A549 (cell line): ENCODE data around the gene CXCR1. TPM values are rescaled to one million over a fixed set of nuclear protein-coding genes. Genes with fewer than 3 reads are reported as not detected.

ENCODE experiments used
- ATAC-seq, 2 experiments: fragments of 200-7000 bp in 1 of 2; fragments of >200 bp in 1 of 2; cut with Nextera tagmentation in 1 of 2; cut with Tn5 transposase in 1 of 2; 3 replicates each; pipeline versions ENCODE4 v1.8.0 to v1.9.1; 2018 to 2020; ENCODE audit warnings: mild to moderate bottlenecking in 1 of 2, moderate library complexity in 1 of 2
- CTCF ChIA-PET: fragments of 300-600 bp; sonication (Branson Sonifier 250); formaldehyde crosslinking; extraction: SDS; loops from one replicate; lab custom pipeline; 2021; ENCODE audit warnings: antibody characterized with exemption, inconsistent platforms; lab: Yijun Ruan, JAX
- POLR2A ChIA-PET: fragments of 350-600 bp; formaldehyde crosslinking; extraction: SDS; loops from one replicate; lab custom pipeline; 2021; ENCODE audit warnings: antibody characterized with exemption, inconsistent platforms; lab: Yijun Ruan, JAX
- DNase-seq, 2 experiments: peaks; one replicate each; pipeline versions ENCODE4 v3.0.0 to v3.0.0-alpha.2; 2011 to 2016; ENCODE audit warnings: low read depth in 1 of 2, low spot score in 1 of 2
- FAIRE-seq: peaks from 2 replicates; lab custom pipeline; 2011; peaks lifted over from hg19 to GRCh38; lab: Jason Lieb, UNC
- H3K27ac ChIP-seq, 2 experiments: fragments of >200 bp; sonication (Bioruptor Twin); formaldehyde crosslinking; 3 replicates each; pipeline ENCODE4 v1.5.1; 2016 to 2017
- H3K4me1 ChIP-seq: fragments of >200 bp; sonication (Bioruptor Twin); formaldehyde crosslinking; 3 replicates; pipeline ENCODE4 v1.6.1; 2016
- H3K4me2 ChIP-seq: fragments of >200 bp; sonication (Bioruptor Twin); formaldehyde crosslinking; 3 replicates; pipeline ENCODE4 v1.6.1; 2016
- H3K4me3 ChIP-seq: fragments of >200 bp; sonication (Bioruptor Twin); formaldehyde crosslinking; 3 replicates; pipeline ENCODE4 v1.5.1; 2016
- H3K9me3 ChIP-seq: fragments of >200 bp; sonication (Bioruptor Twin); formaldehyde crosslinking; 3 replicates; pipeline ENCODE4 v1.6.1; 2016
- BHLHE40 ChIP-seq: IDR thresholded peaks from 2 replicates; pipeline ENCODE4 v1.6.1; 2012; ENCODE audit warnings: low read depth, low read length, inconsistent platforms
- CEBPB ChIP-seq, 2 experiments: fragments of >200 bp in 1 of 2; sonication (Bioruptor Twin) in 1 of 2; formaldehyde crosslinking in 1 of 2; IDR thresholded peaks; 2 replicates each; pipeline ENCODE4 v1.6.1; 2012 to 2016
- CHD2 ChIP-seq: fragments of 150-350 bp; IDR thresholded peaks from 2 replicates; pipeline ENCODE4 v1.6.1; 2014; ENCODE audit warnings: low read length; ENCODE audit not compliant: partially characterized antibody
- E2F6 ChIP-seq: IDR thresholded peaks from 2 replicates; pipeline ENCODE4 v1.6.1; 2012; ENCODE audit warnings: low read depth, borderline replicate concordance
- EHF ChIP-seq: fragments of 250-450 bp; sonication (Bioruptor Pico); IDR thresholded peaks from 2 replicates; pipeline ENCODE4 v1.5.0; 2020; ENCODE audit warnings: mild to moderate bottlenecking
- EP300 ChIP-seq, 2 experiments: fragments of >200 bp; sonication (Bioruptor Twin); formaldehyde crosslinking; IDR thresholded peaks; 2 replicates in 1 of 2; 3 replicates in 1 of 2; pipeline ENCODE4 v1.6.1; 2016 to 2017
- ESRRA ChIP-seq: fragments of 150-350 bp; IDR thresholded peaks from 2 replicates; pipeline ENCODE4 v1.6.1; 2014; ENCODE audit warnings: mild to moderate bottlenecking, low read length, borderline replicate concordance
- FOSB ChIP-seq: fragments of 250-450 bp; sonication (Bioruptor Pico); IDR thresholded peaks from 2 replicates; pipeline ENCODE4 v1.5.0; 2020; ENCODE audit warnings: mild to moderate bottlenecking, moderate library complexity
- HOXA7 ChIP-seq: fragments of 250-450 bp; sonication (Bioruptor Pico); IDR thresholded peaks from 2 replicates; pipeline ENCODE4 v1.5.0; 2020; ENCODE audit warnings: mild to moderate bottlenecking, moderate library complexity
- HOXB5 ChIP-seq: fragments of 250-450 bp; sonication (Bioruptor Pico); IDR thresholded peaks from 2 replicates; pipeline ENCODE4 v1.5.0; 2020; ENCODE audit warnings: mild to moderate bottlenecking, moderate library complexity
- JUN ChIP-seq, 2 experiments: fragments of >200 bp; sonication (Bioruptor Twin); formaldehyde crosslinking; IDR thresholded peaks; 2 replicates in 1 of 2; 3 replicates in 1 of 2; pipeline ENCODE4 v1.6.1; 2016 to 2017
- JUNB ChIP-seq: fragments of >200 bp; sonication (Bioruptor Twin); formaldehyde crosslinking; IDR thresholded peaks from 2 replicates; pipeline ENCODE4 v1.6.1; 2016
- KDM1A ChIP-seq: fragments of 200-600 bp; sonication (generic); IDR thresholded peaks from 2 replicates; pipeline ENCODE4 v1.6.1; 2016; ENCODE audit warnings: low read depth, mild to moderate bottlenecking
- KDM5A ChIP-seq: fragments of 200-600 bp; sonication (generic); IDR thresholded peaks from 2 replicates; pipeline ENCODE4 v1.6.1; 2016; ENCODE audit warnings: antibody characterized with exemption, mild to moderate bottlenecking
- MAZ ChIP-seq: fragments of 150-350 bp; IDR thresholded peaks from 2 replicates; pipeline ENCODE4 v1.6.1; 2014; ENCODE audit warnings: antibody characterized with exemption, low read depth, low read length, borderline replicate concordance
- MYC ChIP-seq: IDR thresholded peaks from 2 replicates; pipeline ENCODE4 v1.6.1; 2012; ENCODE audit warnings: mild to moderate bottlenecking, inconsistent platforms, low read length, improper control_type of control experiment, borderline replicate concordance
- NFE2L2 ChIP-seq: fragments of 150-350 bp; conservative IDR thresholded peaks from 2 replicates; pipeline ENCODE4 v1.6.1; 2014; ENCODE audit warnings: low read length
- NPAS2 ChIP-seq: fragments of 250-450 bp; sonication (Bioruptor Pico); IDR thresholded peaks from 2 replicates; pipeline ENCODE4 v1.8.0; 2022; ENCODE audit warnings: mild to moderate bottlenecking, moderate library complexity, borderline replicate concordance
- PHF8 ChIP-seq: fragments of 200-600 bp; sonication (generic); IDR thresholded peaks from 2 replicates; pipeline ENCODE4 v1.6.1; 2016; ENCODE audit warnings: low read depth, mild to moderate bottlenecking, antibody characterized with exemption, moderate library complexity, borderline replicate concordance
- POLR2AphosphoS2 ChIP-seq: conservative IDR thresholded peaks from 2 replicates; pipeline ENCODE4 v1.6.1; 2012; ENCODE audit warnings: low read length, improper control_type of control experiment, inconsistent platforms
- RAD21 ChIP-seq, 2 experiments: fragments of >200 bp in 1 of 2; sonication (Bioruptor Twin) in 1 of 2; formaldehyde crosslinking in 1 of 2; IDR thresholded peaks in 1 of 2; conservative IDR thresholded peaks in 1 of 2; 2 replicates in 1 of 2; 3 replicates in 1 of 2; pipeline ENCODE4 v1.6.1; 2012 to 2018; ENCODE audit warnings: inconsistent platforms in 1 of 2
- RFX5 ChIP-seq: fragments of 450-650 bp; IDR thresholded peaks from 2 replicates; pipeline ENCODE4 v1.7.1; 2014; ENCODE audit warnings: antibody characterized with exemption, mild to moderate bottlenecking, moderate library complexity
- SREBF2 ChIP-seq: fragments of 450-650 bp; IDR thresholded peaks from 2 replicates; pipeline ENCODE4 v1.6.1; 2014; ENCODE audit warnings: mild to moderate bottlenecking, moderate library complexity
- WGBS: methylation state at CpG from one replicate; pipeline ENCODE4 v1.1.6; 2017; ENCODE audit errors: missing lambda C conversion rate; 5-methylcytosine and 5-hydroxymethylcytosine counted together
- polyA plus RNA-seq, 4 experiments: library from polyadenylated mRNA; depleted of rRNA in 3 of 4; stranded (reverse); fragments of >200 nt; fragmentation: RNase III in 1 of 4; extraction: RNeasy Plus Mini Kit Qiagen cat#74134 plus additional on column Dnase treatment in 1 of 4; gene quantifications; 2 replicates in 3 of 4; 3 replicates in 1 of 4; pipeline ENCODE4 v1.2.3, GENCODE V29; 2011 to 2017
- TF ChIP-seq, protein P1 (sequence below): fragments of >200 bp; sonication (Bioruptor Twin); formaldehyde crosslinking; IDR thresholded peaks from 2 replicates; pipeline ENCODE4 v1.6.1; 2016
- TF ChIP-seq, protein P2 (sequence below): IDR thresholded peaks from 2 replicates; pipeline ENCODE4 v1.6.1; 2012
- TF ChIP-seq, protein P3 (sequence below): fragments of 250-450 bp; sonication (Bioruptor Pico); IDR thresholded peaks from 2 replicates; pipeline ENCODE4 v1.5.0; 2021; ENCODE audit warnings: mild to moderate bottlenecking, moderate library complexity, borderline replicate concordance
- TF ChIP-seq, protein P4 (sequence below): fragments of >200 bp; sonication (Bioruptor Twin); formaldehyde crosslinking; IDR thresholded peaks from 3 replicates; pipeline ENCODE4 v1.5.1; 2016

CXCR1 gene
- polyA plus RNA-seq, 2 of the 4 experiments (the other 2 are of a cell fraction), result not detected

- ChIA-PET CTCF (no interaction called here), POLR2A (no interaction called here)
- no peaks in the 10 kb centered on the region for H3K9me3 ChIP-seq
- no peak for FAIRE-seq
- no peak overlapping the region for H3K4me3 ChIP-seq
- DNase-seq, result no peak
- H3K4me1 ChIP-seq, result no peaks in the 10 kb centered on the region
- no peak for ATAC-seq
- no peak overlapping the region for H3K27ac ChIP-seq
- 45% methylated on average over 3 of the region's 3 CpGs for WGBS
- no peak overlapping the region for H3K4me2 ChIP-seq
- TF ChIP-seq KDM1A (0 out of 2 replicates have a peak, but pooled peaks have one; percentile 40), FOSB (no peak)
These were observed 38.8 kb downstream of the CXCR1 start for GRCh38 chr2:218127929-218128455.

DNA sequence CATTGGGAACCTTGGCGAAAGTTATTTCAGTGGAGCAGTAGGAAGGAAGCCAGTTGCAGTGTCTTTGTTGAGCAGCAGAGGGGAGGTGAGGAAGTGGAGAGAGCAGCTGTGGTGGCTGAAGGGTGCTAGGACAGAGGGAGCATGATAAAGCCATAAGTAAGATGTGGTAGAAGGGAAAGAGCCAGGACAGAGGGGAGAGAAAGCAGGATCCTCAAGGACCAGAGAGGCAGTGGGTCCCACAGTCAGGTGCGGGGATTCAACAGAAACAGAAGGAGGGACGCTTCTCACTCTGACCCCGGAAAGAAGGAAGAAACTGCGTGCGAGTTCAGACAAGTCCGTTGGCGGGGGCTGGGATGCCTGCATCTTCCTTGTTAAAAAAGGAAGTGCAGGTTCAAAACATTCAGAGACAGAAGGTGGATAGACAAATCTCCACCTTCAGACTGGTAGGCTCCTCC, 41.1 kb downstream of the CXCR1 start, which contains the start of gene CXCR2:
TSS of gene CXCR2 (plus strand) at position 403 of the 455 bp plus-strand sequence. CDS start 8,774 bp downstream, outside the sequence.
- Histone ChIP-seq H3K4me3 (no peak within 1 kb of the TSS), H3K27ac (no peak within 1 kb of the TSS), H3K4me2 (no peak within 1 kb of the TSS), H3K4me1 (no peaks in the 10 kb centered on the region), H3K9me3 (no peaks in the 10 kb centered on the region)
- POLR2A ChIA-PET, result no interaction called here
- TF ChIP-seq MAZ (no peak), POLR2AphosphoS2 (no peak), KDM5A (no peak), PHF8 (no peak), MYC (no peak), BHLHE40 (no peak), NPAS2 (no peak), CHD2 (no peak), RFX5 (no peak), CEBPB (IDR thresholded peaks at IDR 0.05) (no peak), EHF (CRISPR knock-in tag) (no peak)
- TF ChIP-seq, protein P1, sequence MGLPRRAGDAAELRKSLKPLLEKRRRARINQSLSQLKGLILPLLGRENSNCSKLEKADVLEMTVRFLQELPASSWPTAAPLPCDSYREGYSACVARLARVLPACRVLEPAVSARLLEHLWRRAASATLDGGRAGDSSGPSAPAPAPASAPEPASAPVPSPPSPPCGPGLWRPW, result no peak
- TF ChIP-seq, protein P2, sequence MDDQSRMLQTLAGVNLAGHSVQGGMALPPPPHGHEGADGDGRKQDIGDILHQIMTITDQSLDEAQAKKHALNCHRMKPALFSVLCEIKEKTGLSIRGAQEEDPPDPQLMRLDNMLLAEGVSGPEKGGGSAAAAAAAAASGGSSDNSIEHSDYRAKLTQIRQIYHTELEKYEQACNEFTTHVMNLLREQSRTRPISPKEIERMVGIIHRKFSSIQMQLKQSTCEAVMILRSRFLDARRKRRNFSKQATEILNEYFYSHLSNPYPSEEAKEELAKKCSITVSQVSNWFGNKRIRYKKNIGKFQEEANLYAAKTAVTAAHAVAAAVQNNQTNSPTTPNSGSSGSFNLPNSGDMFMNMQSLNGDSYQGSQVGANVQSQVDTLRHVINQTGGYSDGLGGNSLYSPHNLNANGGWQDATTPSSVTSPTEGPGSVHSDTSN, result no peak
- CTCF ChIA-PET, result no interaction called here
- DNase-seq, result no peak
- peak; percentile 52; a peak in 3 of 6 replicates for ATAC-seq
- WGBS, result 74% methylated on average over 8 of the region's 8 CpGs
- FAIRE-seq, result no peak

DNA sequence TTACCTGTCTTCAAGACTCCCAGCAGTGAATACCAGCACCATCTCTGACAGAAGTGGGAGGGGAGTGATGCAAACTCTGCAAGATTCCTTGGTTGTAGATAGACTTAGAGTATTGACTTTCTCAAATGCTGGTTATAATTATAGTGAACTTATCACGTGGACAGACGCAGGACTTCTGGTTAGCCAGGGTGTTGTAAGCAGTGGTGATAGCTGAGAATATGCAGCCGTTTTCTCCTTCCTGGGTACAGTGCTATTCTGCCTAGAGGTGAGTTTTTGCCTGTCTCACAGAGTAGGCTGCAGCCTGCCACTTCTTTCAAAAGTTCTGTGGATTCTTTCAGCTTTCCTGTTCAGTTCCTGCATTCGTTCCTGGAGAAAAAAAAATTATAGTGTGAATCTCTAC, 41.7 kb downstream of the CXCR1 start:
- no peaks in the 10 kb centered on the region for H3K4me1 ChIP-seq
- ChIA-PET POLR2A (no interaction called here), CTCF (no interaction called here)
- no peak overlapping the region for H3K4me3 ChIP-seq
- no peaks in the 10 kb centered on the region for H3K9me3 ChIP-seq
- no peak for FAIRE-seq
- no peak overlapping the region for H3K4me2 ChIP-seq
- WGBS, result 40% methylated on average over 4 of the region's 4 CpGs
- DNase-seq, result no peak
- no peak overlapping the region for H3K27ac ChIP-seq
- peak in 1 of 2 experiments; percentile 33; a peak in 1 of 6 replicates for ATAC-seq
- TF ChIP-seq HOXB5 (CRISPR knock-in tag) (no peak), MYC (no peak), KDM5A (no peak), ESRRA (no peak), SREBF2 (no peak), JUNB (no peak), RFX5 (no peak), EP300 (IDR thresholded peaks at IDR 0.05) (no peak), HOXA7 (CRISPR knock-in tag) (no peak), CEBPB (IDR thresholded peaks at IDR 0.05) (no peak), JUN (IDR thresholded peaks at IDR 0.05) (no peak), RAD21 (conservative IDR thresholded peaks at IDR 0.05 in 1 of 2, IDR thresholded peaks at IDR 0.05 in 1 of 2) (no peak), NFE2L2 (no peak), NPAS2 (no peak), E2F6 (no peak)
- TF ChIP-seq, protein P3, sequence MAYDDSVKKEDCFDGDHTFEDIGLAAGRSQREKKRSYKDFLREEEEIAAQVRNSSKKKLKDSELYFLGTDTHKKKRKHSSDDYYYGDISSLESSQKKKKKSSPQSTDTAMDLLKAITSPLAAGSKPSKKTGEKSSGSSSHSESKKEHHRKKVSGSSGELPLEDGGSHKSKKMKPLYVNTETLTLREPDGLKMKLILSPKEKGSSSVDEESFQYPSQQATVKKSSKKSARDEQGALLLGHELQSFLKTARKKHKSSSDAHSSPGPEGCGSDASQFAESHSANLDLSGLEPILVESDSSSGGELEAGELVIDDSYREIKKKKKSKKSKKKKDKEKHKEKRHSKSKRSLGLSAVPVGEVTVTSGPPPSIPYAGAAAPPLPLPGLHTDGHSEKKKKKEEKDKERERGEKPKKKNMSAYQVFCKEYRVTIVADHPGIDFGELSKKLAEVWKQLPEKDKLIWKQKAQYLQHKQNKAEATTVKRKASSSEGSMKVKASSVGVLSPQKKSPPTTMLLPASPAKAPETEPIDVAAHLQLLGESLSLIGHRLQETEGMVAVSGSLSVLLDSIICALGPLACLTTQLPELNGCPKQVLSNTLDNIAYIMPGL (CRISPR knock-in tag), result no peak
- TF ChIP-seq, protein P4, sequence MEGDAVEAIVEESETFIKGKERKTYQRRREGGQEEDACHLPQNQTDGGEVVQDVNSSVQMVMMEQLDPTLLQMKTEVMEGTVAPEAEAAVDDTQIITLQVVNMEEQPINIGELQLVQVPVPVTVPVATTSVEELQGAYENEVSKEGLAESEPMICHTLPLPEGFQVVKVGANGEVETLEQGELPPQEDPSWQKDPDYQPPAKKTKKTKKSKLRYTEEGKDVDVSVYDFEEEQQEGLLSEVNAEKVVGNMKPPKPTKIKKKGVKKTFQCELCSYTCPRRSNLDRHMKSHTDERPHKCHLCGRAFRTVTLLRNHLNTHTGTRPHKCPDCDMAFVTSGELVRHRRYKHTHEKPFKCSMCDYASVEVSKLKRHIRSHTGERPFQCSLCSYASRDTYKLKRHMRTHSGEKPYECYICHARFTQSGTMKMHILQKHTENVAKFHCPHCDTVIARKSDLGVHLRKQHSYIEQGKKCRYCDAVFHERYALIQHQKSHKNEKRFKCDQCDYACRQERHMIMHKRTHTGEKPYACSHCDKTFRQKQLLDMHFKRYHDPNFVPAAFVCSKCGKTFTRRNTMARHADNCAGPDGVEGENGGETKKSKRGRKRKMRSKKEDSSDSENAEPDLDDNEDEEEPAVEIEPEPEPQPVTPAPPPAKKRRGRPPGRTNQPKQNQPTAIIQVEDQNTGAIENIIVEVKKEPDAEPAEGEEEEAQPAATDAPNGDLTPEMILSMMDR, result no peak
